Measurements from ENCODE around the gene CCSER2.

CCSER2 gene

GRCh38 chr10:84358743-84359142, 30.4 kb downstream of the CCSER2 start:
- TF ChIP-seq CTCF (IDR thresholded peaks at IDR 0.05), result no peak
- intact Hi-C loops (cut with DNase I; ENCODE audit: low total_unique reads), result no loop called here

GRCh38 chr10:84360637-84361365, 32.4 kb downstream of the CCSER2 start:
- Histone ChIP-seq H3K27ac (peak overlapping the region in 1 of 2 donors; percentile 19), H3K9me3 (no peaks in the 10 kb centered on the region), H3K4me1 (peaks cover 0 to 53% (median 11%) of the 10 kb centered on the region in 4 donors), H3K27me3 (no peaks in the 10 kb centered on the region), H3K4me3 (peak overlapping the region; percentile 33 to 36), H3K36me3 (no peaks in the 10 kb centered on the region)
- intact Hi-C loops (cut with DNase I; ENCODE audit: low total_unique reads), result no loop called here
- no peak for DNase-seq
- TF ChIP-seq CTCF (IDR thresholded peaks at IDR 0.05), result no peak

More at GRCh38 chr10:84358743-84359142, 30.4 kb downstream of the CCSER2 start:
- Histone ChIP-seq H3K27me3 (no peaks in the 10 kb centered on the region), H3K4me3 (no peak overlapping the region), H3K4me1 (peaks cover 0 to 44% (median 12%) of the 10 kb centered on the region in 4 donors), H3K9me3 (no peaks in the 10 kb centered on the region), H3K36me3 (no peaks in the 10 kb centered on the region), H3K27ac (no peak overlapping the region)
- DNase-seq, result no peak

GRCh38 chr10:84365335-84365881, 37.0 kb downstream of the CCSER2 start:
- no peak for TF ChIP-seq CTCF (IDR thresholded peaks at IDR 0.05)
- Histone ChIP-seq H3K9me3 (no peaks in the 10 kb centered on the region), H3K36me3 (no peaks in the 10 kb centered on the region), H3K4me3 (no peak overlapping the region), H3K27ac (no peak overlapping the region), H3K27me3 (no peaks in the 10 kb centered on the region), H3K4me1 (peaks cover 0 to 35% (median 9%) of the 10 kb centered on the region in 4 donors)
- intact Hi-C loops (cut with DNase I; ENCODE audit: low total_unique reads), result no loop called here
- DNase-seq, result no peak

GRCh38 chr10:84366041-84366440, 37.7 kb downstream of the CCSER2 start:
- no peak for TF ChIP-seq CTCF (IDR thresholded peaks at IDR 0.05)
- no peaks in the 10 kb centered on the region for H3K9me3 ChIP-seq
- DNase-seq, result no peak
- no peak overlapping the region for H3K27ac ChIP-seq
- H3K36me3 ChIP-seq, result peaks cover 0 to 3% (median under 1%) of the 10 kb centered on the region in 3 donors
- H3K4me1 ChIP-seq, result peaks cover 0 to 29% (median 7%) of the 10 kb centered on the region in 4 donors
- no peak overlapping the region for H3K4me3 ChIP-seq
- no peaks in the 10 kb centered on the region for H3K27me3 ChIP-seq
- intact Hi-C loops (cut with DNase I; ENCODE audit: low total_unique reads), result no loop called here

GRCh38 chr10:84367256-84367655, 38.9 kb downstream of the CCSER2 start:
- H3K9me3 ChIP-seq, result no peaks in the 10 kb centered on the region
- no peak overlapping the region for H3K4me3 ChIP-seq
- H3K27ac ChIP-seq, result no peak overlapping the region
- TF ChIP-seq CTCF (IDR thresholded peaks at IDR 0.05), result no peak
- H3K27me3 ChIP-seq, result no peaks in the 10 kb centered on the region
- peaks cover 0 to 14% (median 10%) of the 10 kb centered on the region in 3 donors for H3K36me3 ChIP-seq
- peaks cover 0 to 18% (median 3%) of the 10 kb centered on the region in 4 donors for H3K4me1 ChIP-seq
- DNase-seq, result no peak
- intact Hi-C loops (cut with DNase I; ENCODE audit: low total_unique reads), result no loop called here
